ENCODE measurements around the gene WSCD2.

The WSCD2 gene

DNA sequence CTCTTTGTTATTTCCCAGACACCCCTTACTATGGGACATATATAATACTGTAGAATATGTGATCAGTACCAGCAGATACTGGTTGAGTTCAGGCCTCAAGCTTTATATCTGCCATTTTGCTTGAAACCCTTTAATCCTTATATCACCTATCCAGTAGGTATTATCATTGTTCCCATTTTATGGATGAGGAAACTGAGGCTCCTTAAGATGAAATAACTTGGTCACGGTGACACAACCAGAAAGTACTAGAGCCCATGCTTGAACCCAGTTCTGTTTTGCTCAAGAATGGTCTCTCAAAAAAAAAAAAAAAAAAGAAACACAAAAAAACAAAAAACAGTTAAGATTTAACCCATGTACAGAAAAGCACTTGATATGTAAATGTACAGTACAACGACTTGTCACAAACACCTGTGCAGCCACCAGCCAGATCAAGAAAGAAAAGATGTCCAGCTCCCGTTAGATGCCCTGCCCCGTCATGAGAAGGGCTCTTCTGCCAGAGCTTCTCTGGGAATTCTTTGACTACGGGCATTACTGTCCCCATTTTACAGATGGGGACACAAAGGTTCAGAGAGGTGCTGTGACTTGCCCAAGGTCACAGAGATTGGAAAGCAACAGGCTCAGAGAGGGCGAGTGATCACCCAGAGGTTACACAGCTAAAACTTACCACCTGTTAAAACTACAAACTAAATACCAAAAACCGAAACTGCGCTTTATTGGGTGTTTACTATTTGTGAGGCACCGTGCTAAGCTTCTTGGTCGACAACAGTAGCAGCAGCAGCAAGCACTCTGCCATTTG, 669 bp upstream of the WSCD2 start:
- DNase-seq (ENCODE audit: low spot score): no peak

DNA sequence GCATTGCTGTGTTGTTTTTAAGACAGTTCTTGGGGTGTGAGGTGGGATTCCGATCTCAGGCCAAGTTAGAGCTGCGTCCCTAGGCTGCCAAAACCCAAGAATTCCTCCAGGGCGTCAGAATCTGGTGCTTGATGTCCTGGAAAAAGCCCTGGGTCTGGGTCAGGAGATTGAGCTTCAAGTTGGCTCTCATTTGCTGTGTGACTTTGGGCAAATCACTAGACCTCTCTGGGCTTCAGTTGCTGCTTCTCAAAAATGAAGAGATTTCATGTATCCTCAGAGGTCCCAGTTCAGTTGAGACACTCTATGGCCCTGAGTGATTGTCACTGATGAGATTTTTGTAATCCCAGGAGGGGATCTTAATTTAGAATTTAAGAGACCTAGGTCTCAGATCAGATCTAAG, 1.9 kb downstream of the WSCD2 start:
- DNase-seq (ENCODE audit: low spot score): no peak

- DNase-seq (ENCODE audit: low spot score): no peak
Observed at GRCh38 chr12:108131657-108132126, 2.6 kb downstream of the WSCD2 start.

- DNase-seq (ENCODE audit: low spot score): no peak
Observed at GRCh38 chr12:108133482-108133881, 4.4 kb downstream of the WSCD2 start.

DNA sequence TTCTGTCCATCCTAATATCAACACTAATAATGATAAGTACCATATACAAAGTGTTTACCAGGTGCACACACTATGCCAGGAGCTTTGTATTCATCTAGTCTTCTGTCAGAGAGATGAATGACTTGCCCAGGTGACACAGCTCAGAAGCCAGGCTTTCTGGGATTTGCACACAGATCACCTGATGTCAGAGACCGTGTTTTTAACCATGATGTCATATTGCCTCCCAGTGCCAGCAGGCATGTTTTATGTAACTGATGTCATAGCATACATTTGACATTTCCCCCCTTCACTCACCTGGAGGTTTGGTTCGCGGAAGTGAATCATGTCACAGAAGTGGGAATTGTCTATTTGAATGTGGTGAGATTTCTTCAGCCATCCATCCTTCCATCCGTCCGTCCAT, 5.7 kb downstream of the WSCD2 start:
- DNase-seq (ENCODE audit: low spot score): no peak

GRCh38 chr12:108135627-108136026, 6.5 kb downstream of the WSCD2 start:
- DNase-seq (ENCODE audit: low spot score): no peak

DNA sequence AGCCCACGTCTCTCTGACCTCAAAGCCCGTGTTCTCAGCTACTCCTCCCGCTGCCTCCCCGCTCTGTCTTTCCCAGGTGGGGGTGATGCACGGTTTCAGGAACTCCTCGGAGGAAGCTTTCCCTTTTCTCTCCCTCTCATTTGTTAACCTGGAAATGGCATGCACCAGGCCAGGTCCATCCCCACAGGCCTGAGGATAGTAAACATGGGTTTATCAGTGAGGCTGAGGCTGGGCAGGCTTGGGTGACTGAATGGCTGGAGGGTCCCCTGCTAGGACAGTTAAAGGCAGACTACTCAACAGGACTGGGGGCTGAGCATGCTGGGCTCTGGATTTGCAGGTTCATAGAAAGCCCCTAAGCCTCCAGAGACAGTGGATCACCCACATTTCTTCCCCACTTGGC, 7.6 kb downstream of the WSCD2 start:
- no peak for DNase-seq (ENCODE audit: low spot score)

GRCh38 chr12:108139454-108139853, 10.4 kb downstream of the WSCD2 start:
- no peak for DNase-seq (ENCODE audit: low spot score)

- no peak for DNase-seq (ENCODE audit: low spot score)
Observed at GRCh38 chr12:108140501-108140900, 11.4 kb downstream of the WSCD2 start.

- DNase-seq (ENCODE audit: low spot score): no peak
Observed at GRCh38 chr12:108141600-108142130, 12.6 kb downstream of the WSCD2 start.

DNA sequence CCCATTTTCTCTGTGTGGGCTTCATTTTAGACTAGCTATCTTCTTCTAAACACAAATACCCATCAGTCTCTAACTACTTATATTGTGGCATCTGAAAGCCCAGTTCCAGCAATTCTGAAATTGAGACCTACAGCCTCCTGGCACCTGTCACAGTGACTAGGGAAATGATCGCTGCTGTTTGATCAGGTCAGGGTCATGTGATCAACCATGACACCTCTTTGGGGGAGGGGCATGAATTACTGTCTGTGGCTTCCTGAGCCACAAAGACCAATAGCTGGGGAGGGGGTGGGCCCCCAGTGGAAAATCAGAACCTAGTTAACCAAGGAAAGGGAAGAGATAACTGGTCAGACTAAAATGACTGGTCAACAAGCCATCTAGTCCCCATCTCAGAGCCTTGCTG, 14.1 kb downstream of the WSCD2 start:
- no peak for DNase-seq (ENCODE audit: low spot score)

GRCh38 chr12:108144080-108144479, 15.0 kb downstream of the WSCD2 start:
- DNase-seq (ENCODE audit: low spot score): no peak

DNA sequence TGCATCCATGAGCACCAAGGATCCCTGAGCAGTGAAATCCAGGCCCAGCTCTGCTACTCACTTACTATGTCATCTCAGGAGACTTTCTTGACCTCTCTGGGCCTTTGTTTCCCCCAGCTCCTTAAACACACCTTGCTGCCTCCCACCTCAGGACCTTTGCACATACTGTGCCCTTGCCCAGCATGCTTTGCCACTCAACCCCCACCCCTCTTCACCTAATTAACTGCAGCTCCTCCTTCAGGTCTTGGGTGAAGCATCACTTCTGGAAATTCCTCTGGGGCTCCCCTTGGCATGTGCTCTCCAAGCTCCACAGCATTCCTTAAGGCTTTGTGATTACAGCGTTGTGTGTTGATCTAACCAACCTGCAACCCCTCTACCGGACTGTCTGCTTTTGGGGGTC, 15.9 kb downstream of the WSCD2 start:
- no peak for DNase-seq (ENCODE audit: low spot score)

GRCh38 chr12:108146035-108146893, 17.2 kb downstream of the WSCD2 start:
- no peak for DNase-seq (ENCODE audit: low spot score)

DNA sequence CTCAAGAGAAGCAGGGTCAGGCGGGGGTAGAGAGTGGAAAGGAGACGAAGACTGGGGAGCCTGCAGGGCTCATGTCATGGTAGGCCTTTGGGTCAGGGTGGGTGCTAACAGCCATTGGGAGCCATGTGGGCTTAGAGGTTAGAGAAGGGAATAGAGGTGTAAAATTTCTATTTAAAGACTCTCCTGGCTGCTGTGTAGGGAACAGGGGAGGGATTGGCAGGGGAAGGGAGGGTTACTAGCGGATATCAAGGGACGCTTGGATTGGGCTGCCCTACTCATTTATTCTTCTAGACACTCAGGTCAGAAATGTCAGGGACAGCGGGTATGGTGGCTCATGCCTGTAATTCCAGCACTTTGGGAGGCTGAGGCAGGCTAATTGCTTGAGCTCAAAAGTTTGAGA, 18.2 kb downstream of the WSCD2 start:
- DNase-seq (ENCODE audit: low spot score): no peak

DNA sequence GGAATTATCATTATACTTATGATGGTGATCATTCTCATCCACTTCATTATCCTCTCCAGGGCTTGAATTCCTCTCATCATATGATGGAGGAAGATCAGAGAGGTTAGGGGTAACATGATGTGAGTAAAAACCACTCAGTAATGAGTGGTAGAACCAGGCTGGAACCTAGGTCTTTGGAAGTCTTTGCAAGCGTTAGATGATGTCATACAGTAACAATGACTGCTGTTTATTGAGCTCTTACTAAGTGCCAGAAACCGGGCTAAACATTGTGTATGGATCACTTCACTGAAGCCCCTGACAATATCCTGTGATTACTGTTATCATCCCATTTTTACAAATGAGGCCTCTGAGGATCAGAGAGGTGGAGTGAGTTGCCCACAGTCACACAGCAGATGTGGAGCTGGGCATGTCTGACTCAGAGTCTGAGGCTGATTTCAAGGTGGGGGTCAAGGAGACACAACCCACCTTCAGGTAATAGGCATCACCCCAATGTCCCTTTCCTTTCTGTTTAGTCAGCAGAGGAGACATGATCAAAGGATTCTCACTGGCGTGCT, 19.5 kb downstream of the WSCD2 start:
- DNase-seq (ENCODE audit: low spot score): no peak

- DNase-seq (ENCODE audit: low spot score): no peak
Observed at GRCh38 chr12:108150436-108150835, 21.3 kb downstream of the WSCD2 start.

GRCh38 chr12:108151533-108152169, 22.6 kb downstream of the WSCD2 start:
- no peak for DNase-seq (ENCODE audit: low spot score)

GRCh38 chr12:108152170-108152538, 23.1 kb downstream of the WSCD2 start:
- no peak for DNase-seq (ENCODE audit: low spot score)

GRCh38 chr12:108156717-108157116, 27.6 kb downstream of the WSCD2 start:
- DNase-seq (ENCODE audit: low spot score): no peak

DNA sequence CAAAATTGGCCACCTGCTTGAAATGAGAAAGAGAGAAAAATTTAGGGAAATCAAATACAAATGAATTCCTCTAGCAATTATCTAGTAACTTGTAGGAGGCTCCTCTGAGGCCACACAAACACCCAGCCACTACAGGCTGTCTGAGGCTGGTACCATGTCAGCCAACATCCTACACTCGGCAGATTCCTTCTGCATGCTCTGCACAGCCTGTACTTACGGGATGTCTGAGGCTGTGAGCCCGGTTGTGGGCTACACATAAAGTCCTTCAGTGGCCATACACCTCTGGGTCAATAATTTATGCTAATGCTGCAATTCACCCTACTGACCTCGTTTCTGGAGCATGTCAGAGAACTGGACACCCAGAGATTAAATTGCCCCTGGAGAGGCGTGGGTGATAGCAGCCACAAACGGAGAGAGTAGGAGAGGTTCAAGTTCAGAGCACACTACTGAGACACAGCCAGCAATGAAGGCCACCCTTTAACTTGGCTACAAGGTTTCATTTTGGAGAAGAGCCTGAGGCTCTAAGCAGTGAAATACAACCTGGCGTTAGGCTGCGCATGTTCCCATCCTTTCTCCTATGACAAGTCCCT, 28.9 kb downstream of the WSCD2 start:
- no peak for DNase-seq (ENCODE audit: low spot score)

GRCh38 chr12:108162207-108162606, 33.1 kb downstream of the WSCD2 start:
- DNase-seq (ENCODE audit: low spot score): no peak

All from kidney capillary endothelial cell (primary cell).